ENCODE data around the gene PPP1CA.
A peak's percentile ranks its signal among the peaks of the same experiment; 100 is the strongest.

PPP1CA gene

GRCh38 chr11:67389477-67389876 is 12.2 kb downstream of the PPP1CA start:
- Histone ChIP-seq H3K9me3 (ENCODE audit: control insufficient read depth, insufficient read depth, low read length) (no peaks in the 10 kb centered on the region), H3K27ac (ENCODE audit: low read depth, low read length) (no peak overlapping the region), H3F3A (ENCODE audit: control insufficient read depth, insufficient read depth) (0 out of 2 replicates have a peak, but pooled peaks cover 2% of the 10 kb centered on the region), H3K4me3 (ENCODE audit: low read length) (no peak overlapping the region), H3K9me2 (replicated peaks; ENCODE audit: control insufficient read depth, low read length) (no peaks in the 10 kb centered on the region), H3K79me2 (ENCODE audit: control insufficient read depth, low read length) (peaks cover 36% of the 10 kb centered on the region), H3K4me1 (ENCODE audit: control insufficient read depth, low read length) (peaks cover 35% of the 10 kb centered on the region), H4K20me1 (ENCODE audit: control insufficient read depth, insufficient read depth, low read depth, low read length) (no peaks in the 10 kb centered on the region), H3K36me3 (ENCODE audit: control insufficient read depth, low read length) (peaks cover 22% of the 10 kb centered on the region), H3K4me2 (ENCODE audit: low read length) (no peak overlapping the region), H3K27me3 (ENCODE audit: control insufficient read depth, low read length) (0 out of 2 replicates have a peak, but pooled peaks cover 3% of the 10 kb centered on the region)
- TF ChIP-seq CTCF (IDR thresholded peaks at IDR 0.05; ENCODE audit: low read depth, low read length, poor library complexity, severe bottlenecking) (peak; percentile 81), EZH2phosphoT487 (IDR thresholded peaks at IDR 0.05; ENCODE audit: borderline replicate concordance, low read length) (no peak)

GRCh38 chr11:67387518-67387917 is 14.1 kb downstream of the PPP1CA start:
- Histone ChIP-seq H3K27ac (ENCODE audit: low read depth, low read length) (no peak overlapping the region), H3K4me2 (ENCODE audit: low read length) (no peak overlapping the region), H3K9me2 (replicated peaks; ENCODE audit: control insufficient read depth, low read length) (no peaks in the 10 kb centered on the region), H3K27me3 (ENCODE audit: control insufficient read depth, low read length) (0 out of 2 replicates have a peak, but pooled peaks cover 3% of the 10 kb centered on the region), H3K9me3 (ENCODE audit: control insufficient read depth, insufficient read depth, low read length) (no peaks in the 10 kb centered on the region), H3K36me3 (ENCODE audit: control insufficient read depth, low read length) (peaks cover 5% of the 10 kb centered on the region), H3F3A (ENCODE audit: control insufficient read depth, insufficient read depth) (no peaks in the 10 kb centered on the region), H4K20me1 (ENCODE audit: control insufficient read depth, insufficient read depth, low read depth, low read length) (no peaks in the 10 kb centered on the region), H3K4me1 (ENCODE audit: control insufficient read depth, low read length) (peaks cover 29% of the 10 kb centered on the region), H3K4me3 (ENCODE audit: low read length) (no peak overlapping the region), H3K79me2 (ENCODE audit: control insufficient read depth, low read length) (peaks cover 22% of the 10 kb centered on the region)
- no peak for TF ChIP-seq CTCF (IDR thresholded peaks at IDR 0.05; ENCODE audit: low read depth, low read length, poor library complexity, severe bottlenecking)
- TF ChIP-seq EZH2phosphoT487 (IDR thresholded peaks at IDR 0.05; ENCODE audit: borderline replicate concordance, low read length): no peak

GRCh38 chr11:67387069-67387468 is 14.6 kb downstream of the PPP1CA start:
- Histone ChIP-seq H3K9me2 (replicated peaks; ENCODE audit: control insufficient read depth, low read length) (no peaks in the 10 kb centered on the region), H3F3A (ENCODE audit: control insufficient read depth, insufficient read depth) (no peaks in the 10 kb centered on the region), H4K20me1 (ENCODE audit: control insufficient read depth, insufficient read depth, low read depth, low read length) (no peaks in the 10 kb centered on the region), H3K4me3 (ENCODE audit: low read length) (no peak overlapping the region), H3K36me3 (ENCODE audit: control insufficient read depth, low read length) (peaks cover 2% of the 10 kb centered on the region; the same call in 1 of the 2 replicates), H3K4me2 (ENCODE audit: low read length) (no peak overlapping the region; the same call in 1 of the 2 replicates), H3K79me2 (ENCODE audit: control insufficient read depth, low read length) (peaks cover 17% of the 10 kb centered on the region), H3K27me3 (ENCODE audit: control insufficient read depth, low read length) (0 out of 2 replicates have a peak, but pooled peaks cover 3% of the 10 kb centered on the region), H3K9me3 (ENCODE audit: control insufficient read depth, insufficient read depth, low read length) (no peaks in the 10 kb centered on the region), H3K4me1 (ENCODE audit: control insufficient read depth, low read length) (peaks cover 32% of the 10 kb centered on the region), H3K27ac (ENCODE audit: low read depth, low read length) (no peak overlapping the region)
- no peak for TF ChIP-seq CTCF (IDR thresholded peaks at IDR 0.05; ENCODE audit: low read depth, low read length, poor library complexity, severe bottlenecking)
- no peak for TF ChIP-seq EZH2phosphoT487 (IDR thresholded peaks at IDR 0.05; ENCODE audit: borderline replicate concordance, low read length)

All from DOHH2 (cell line).